ENCODE measurements around the gene PTPRT.

- TF ChIP-seq CTCF (IDR thresholded peaks at IDR 0.05), result no peak
- no peak for TF ChIP-seq EP300 (IDR thresholded peaks at IDR 0.05; ENCODE audit: borderline replicate concordance in 1 of 2, low read depth in 1 of 2, low read length in 1 of 2)
Observed at GRCh38 chr20:42708266-42708665, 481.4 kb downstream of the PTPRT start.

Data from SK-N-SH (cell line).